Peyer's patch (tissue), 4 donors: ENCODE data around the gene CIAO1.

Source experiments
- POLR2A ChIP-seq, 2 donors: fragments of 450-650 bp; IDR thresholded peaks; one replicate each; pipeline ENCODE4 v1.5.1; 2017; ENCODE audit warnings: antibody characterized with exemption in 2 of 2, mild to moderate bottlenecking in 2 of 2, moderate library complexity in 2 of 2
- TF ChIP-seq, protein P1 (sequence below), 6 experiments: fragments of 450-650 bp in 4 of 6; fragments of 200-600 bp in 2 of 6; sonication (generic) in 1 of 6; IDR thresholded peaks; one replicate each; pipeline ENCODE4 v1.5.1; 2017 to 2019; ENCODE audit warnings: antibody characterized with exemption in 6 of 6, mild to moderate bottlenecking in 3 of 6, moderate library complexity in 1 of 6

DNA sequence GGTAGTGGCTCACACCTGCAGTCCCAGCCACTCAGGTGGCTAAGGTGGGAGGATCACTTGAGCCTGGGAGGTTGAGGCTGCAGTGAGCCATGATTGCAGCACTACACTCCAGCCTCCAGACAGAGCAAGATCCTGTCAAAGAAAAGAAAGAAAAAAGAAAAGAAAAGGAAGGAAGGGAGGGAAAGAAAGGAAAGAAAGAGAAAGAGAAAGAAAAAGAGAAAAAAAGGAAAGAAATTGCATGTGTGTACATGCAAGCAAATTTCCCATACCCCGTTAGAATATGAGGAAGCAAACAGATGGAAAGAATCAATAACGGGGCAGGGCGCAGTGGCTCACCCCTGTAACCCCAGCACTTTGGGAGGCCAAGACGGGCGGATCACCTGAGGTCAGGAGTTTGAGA lies 18.1 kb upstream of the CIAO1 start:
- TF ChIP-seq, protein P1, sequence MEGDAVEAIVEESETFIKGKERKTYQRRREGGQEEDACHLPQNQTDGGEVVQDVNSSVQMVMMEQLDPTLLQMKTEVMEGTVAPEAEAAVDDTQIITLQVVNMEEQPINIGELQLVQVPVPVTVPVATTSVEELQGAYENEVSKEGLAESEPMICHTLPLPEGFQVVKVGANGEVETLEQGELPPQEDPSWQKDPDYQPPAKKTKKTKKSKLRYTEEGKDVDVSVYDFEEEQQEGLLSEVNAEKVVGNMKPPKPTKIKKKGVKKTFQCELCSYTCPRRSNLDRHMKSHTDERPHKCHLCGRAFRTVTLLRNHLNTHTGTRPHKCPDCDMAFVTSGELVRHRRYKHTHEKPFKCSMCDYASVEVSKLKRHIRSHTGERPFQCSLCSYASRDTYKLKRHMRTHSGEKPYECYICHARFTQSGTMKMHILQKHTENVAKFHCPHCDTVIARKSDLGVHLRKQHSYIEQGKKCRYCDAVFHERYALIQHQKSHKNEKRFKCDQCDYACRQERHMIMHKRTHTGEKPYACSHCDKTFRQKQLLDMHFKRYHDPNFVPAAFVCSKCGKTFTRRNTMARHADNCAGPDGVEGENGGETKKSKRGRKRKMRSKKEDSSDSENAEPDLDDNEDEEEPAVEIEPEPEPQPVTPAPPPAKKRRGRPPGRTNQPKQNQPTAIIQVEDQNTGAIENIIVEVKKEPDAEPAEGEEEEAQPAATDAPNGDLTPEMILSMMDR (IDR thresholded peaks at IDR 0.05): no peak
- no peak for TF ChIP-seq POLR2A (IDR thresholded peaks at IDR 0.05)
